ENCODE measurements around the gene ZNF439.
"Not testable (repeated sequence)": the region's sequence is repeated elsewhere in the genome, so short reads cannot be mapped to it uniquely, and the experiment has no call there.

DNA sequence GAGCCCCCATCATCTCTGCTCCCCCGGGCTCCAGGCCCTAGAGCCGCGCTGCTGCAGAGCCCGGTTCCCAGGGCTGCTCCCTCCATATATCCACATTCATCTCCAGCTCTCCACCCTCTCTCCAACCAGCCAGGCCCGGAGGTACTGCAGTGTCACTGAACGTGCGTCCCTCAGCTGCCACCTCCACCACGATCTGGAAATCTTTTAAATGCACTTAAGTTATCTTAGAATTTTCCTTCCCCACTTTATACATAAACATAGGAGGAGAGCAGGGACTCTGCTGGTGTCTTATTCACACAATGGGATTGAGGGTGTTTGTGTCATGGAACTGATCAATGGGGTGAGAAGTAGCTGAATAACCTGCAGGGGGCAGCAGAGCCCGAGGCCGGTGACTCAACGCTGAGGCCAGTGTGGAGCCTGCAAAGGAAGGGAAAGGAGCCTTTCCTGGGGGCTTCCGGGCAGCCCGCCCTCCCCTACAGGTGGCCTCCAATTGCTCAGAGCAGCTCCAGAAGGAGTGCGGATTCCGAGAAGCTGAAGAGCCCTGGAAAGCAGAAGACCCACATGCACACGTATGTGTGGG is 31.3 kb downstream of the ZNF439 start:
- not testable (repeated sequence) for TF ChIP-seq FOXA1 (IDR thresholded peaks at IDR 0.05); ELF4 (IDR thresholded peaks at IDR 0.05); ARNT (IDR thresholded peaks at IDR 0.05); TARDBP (IDR thresholded peaks at IDR 0.05); FOXM1 (IDR thresholded peaks at IDR 0.05; ENCODE audit: borderline replicate concordance); SUZ12 (IDR thresholded peaks at IDR 0.05); SP1 (IDR thresholded peaks at IDR 0.05); FOXK2 (IDR thresholded peaks at IDR 0.05); NFRKB (IDR thresholded peaks at IDR 0.05); CTBP1 (IDR thresholded peaks at IDR 0.05; ENCODE audit: borderline replicate concordance); ZNF384 (IDR thresholded peaks at IDR 0.05); BHLHE40 (IDR thresholded peaks at IDR 0.05; ENCODE audit: borderline replicate concordance); HDGF (IDR thresholded peaks at IDR 0.05; ENCODE audit: borderline replicate concordance)

Measured in HEK293T (cell line).